DND-41 (cell line): ENCODE data around the gene DCLK2.

Source experiments
- ATAC-seq: fragments of 200-7000 bp; cut with Tn5 transposase; 3 replicates; pipeline ENCODE4 v1.9.1; 2021; ENCODE audit warnings: low read depth; ENCODE audit not compliant: insufficient read depth
- DNase-seq: peaks from one replicate; pipeline ENCODE4 v3.0.0-alpha.2; 2020
- H2AFZ ChIP-seq: 2 replicates; pipeline ENCODE4 v1.6.0; 2012; ENCODE audit warnings: low read depth, low read length
- H3K27ac ChIP-seq: 2 replicates; pipeline ENCODE4 v1.5.1; 2012; ENCODE audit warnings: low read length, inconsistent platforms
- H3K27me3 ChIP-seq: fragments of 200-600 bp; sonication (generic); 2 replicates; pipeline ENCODE4 v1.6.0; 2012; ENCODE audit warnings: low read length, mild to moderate bottlenecking, inconsistent platforms; ENCODE audit not compliant: insufficient read depth, poor library complexity
- H3K36me3 ChIP-seq: 2 replicates; pipeline ENCODE4 v1.5.1; 2012; ENCODE audit warnings: low read length, inconsistent platforms; ENCODE audit not compliant: insufficient read depth
- H3K4me1 ChIP-seq: 2 replicates; pipeline ENCODE4 v1.5.1; 2012; ENCODE audit warnings: mild to moderate bottlenecking, low read length; ENCODE audit not compliant: insufficient read depth
- H3K4me2 ChIP-seq: 2 replicates; pipeline ENCODE4 v1.6.0; 2012; ENCODE audit warnings: mild to moderate bottlenecking, moderate library complexity, low read length, inconsistent platforms; ENCODE audit not compliant: insufficient read depth
- H3K4me3 ChIP-seq, 2 experiments: fragments of 200-600 bp in 1 of 2; shearing (Covaris generic) in 1 of 2; 2 replicates each; pipeline ENCODE4 v1.5.1; 2012 to 2016; ENCODE audit warnings: inconsistent platforms in 2 of 2, low read length in 2 of 2, mild to moderate bottlenecking in 2 of 2, low read depth in 1 of 2, moderate library complexity in 1 of 2
- H3K79me2 ChIP-seq: 2 replicates; pipeline ENCODE4 v1.6.0; 2012; ENCODE audit warnings: low read length, inconsistent platforms; ENCODE audit not compliant: insufficient read depth
- H3K9ac ChIP-seq: 2 replicates; pipeline ENCODE4 v1.6.0; 2012; ENCODE audit warnings: low read depth, mild to moderate bottlenecking, inconsistent platforms, low read length, moderate library complexity
- H3K9me3 ChIP-seq: 2 replicates; pipeline ENCODE4 v1.5.1; 2012; ENCODE audit warnings: low read length, moderate library complexity, mild to moderate bottlenecking, inconsistent platforms; ENCODE audit not compliant: insufficient read depth, severe bottlenecking
- H4K20me1 ChIP-seq: 2 replicates; pipeline ENCODE4 v1.6.0; 2012; ENCODE audit warnings: low read length; ENCODE audit not compliant: insufficient read depth
- CTCF ChIP-seq: IDR thresholded peaks from 2 replicates; pipeline ENCODE4 v1.5.1; 2012; ENCODE audit warnings: borderline replicate concordance, low read length, moderate library complexity, mild to moderate bottlenecking; ENCODE audit not compliant: poor library complexity, severe bottlenecking; ENCODE audit errors: extremely low read depth
- EZH2 ChIP-seq: IDR thresholded peaks from 3 replicates; pipeline ENCODE4 v1.6.1; 2012; ENCODE audit warnings: borderline replicate concordance, low read depth, mild to moderate bottlenecking, moderate library complexity, low read length, inconsistent platforms; ENCODE audit not compliant: severe bottlenecking

DCLK2 gene

GRCh38 chr4:150286656-150287055, 208.4 kb downstream of the DCLK2 start:
- no peaks in the 10 kb centered on the region for H3K36me3 ChIP-seq
- no peak overlapping the region for H3K4me2 ChIP-seq
- no peak for TF ChIP-seq CTCF
- no peak for TF ChIP-seq EZH2
- no peak overlapping the region for H3K27ac ChIP-seq
- H3K9ac ChIP-seq = no peak overlapping the region
- H3K4me1 ChIP-seq = no peaks in the 10 kb centered on the region
- H3K9me3 ChIP-seq = no peaks in the 10 kb centered on the region
- ATAC-seq (no peak), DNase-seq (no peak)
- no peak overlapping the region for H3K4me3 ChIP-seq
- no peaks in the 10 kb centered on the region for H3K27me3 ChIP-seq
- H3K79me2 ChIP-seq = no peaks in the 10 kb centered on the region
- no peaks in the 10 kb centered on the region for H4K20me1 ChIP-seq
- H2AFZ ChIP-seq = no peak overlapping the region

GRCh38 chr4:150289198-150289597, 211.0 kb downstream of the DCLK2 start:
- Histone ChIP-seq H4K20me1 (no peaks in the 10 kb centered on the region), H3K4me3 (no peak overlapping the region), H2AFZ (no peak overlapping the region), H3K4me2 (no peak overlapping the region), H3K9ac (no peak overlapping the region), H3K4me1 (no peaks in the 10 kb centered on the region), H3K79me2 (no peaks in the 10 kb centered on the region), H3K9me3 (no peaks in the 10 kb centered on the region), H3K27me3 (no peaks in the 10 kb centered on the region), H3K27ac (no peak overlapping the region), H3K36me3 (no peaks in the 10 kb centered on the region)
- no peak for TF ChIP-seq CTCF
- no peak for TF ChIP-seq EZH2
- DNase-seq (no peak), ATAC-seq (no peak)

GRCh38 chr4:150289881-150290280, 211.6 kb downstream of the DCLK2 start:
- DNase-seq = no peak
- H3K4me2 ChIP-seq = no peak overlapping the region
- H3K79me2 ChIP-seq = no peaks in the 10 kb centered on the region
- no peaks in the 10 kb centered on the region for H3K4me1 ChIP-seq
- no peaks in the 10 kb centered on the region for H3K36me3 ChIP-seq
- no peaks in the 10 kb centered on the region for H3K9me3 ChIP-seq
- no peak overlapping the region for H3K27ac ChIP-seq
- H4K20me1 ChIP-seq = no peaks in the 10 kb centered on the region
- H3K27me3 ChIP-seq = no peaks in the 10 kb centered on the region
- no peak overlapping the region for H3K4me3 ChIP-seq
- ATAC-seq = no peak
- TF ChIP-seq CTCF = no peak
- no peak for TF ChIP-seq EZH2
- no peak overlapping the region for H2AFZ ChIP-seq
- H3K9ac ChIP-seq = no peak overlapping the region
